NOMO-1 treated with dmso at 0.1 percent for 144 hours (cell line): ENCODE results near the gene SLC16A6.
"Not testable (repeated sequence)": the region's sequence is repeated elsewhere in the genome, so short reads cannot be mapped to it uniquely, and the experiment has no call there.

Experiments used
- DNase-seq: peaks from one replicate; lab custom pipeline; 2025; ENCODE audit not compliant: unreplicated experiment; lab: John Stamatoyannopoulos, UW

SLC16A6 gene

GRCh38 chr17:68253426-68253825 lies 37.5 kb downstream of the SLC16A6 start:
- DNase-seq, result not testable (repeated sequence)

GRCh38 chr17:68249354-68249765 lies 41.6 kb downstream of the SLC16A6 start:
- no peak for DNase-seq

- DNase-seq, result no peak
These were observed 42.0 kb downstream of the SLC16A6 start for GRCh38 chr17:68248891-68249290.

GRCh38 chr17:68248199-68248825 lies 42.6 kb downstream of the SLC16A6 start:
- no peak for DNase-seq

GRCh38 chr17:68247445-68248198 lies 43.3 kb downstream of the SLC16A6 start, which contains the start of gene AMZ2:
Gene AMZ2, plus strand, starts transcription at chr17:68248043. Its CDS starts 2,145 bp downstream, at chr17:68250188.
- DNase-seq, result peak; percentile 79

GRCh38 chr17:68246271-68247028 lies 44.5 kb downstream of the SLC16A6 start:
- no peak for DNase-seq

GRCh38 chr17:68239632-68240366 lies 51.1 kb downstream of the SLC16A6 start:
- no peak for DNase-seq

- no peak for DNase-seq
These were observed 52.1 kb downstream of the SLC16A6 start for GRCh38 chr17:68238871-68239253.

- no peak for DNase-seq
These were observed 52.6 kb downstream of the SLC16A6 start for GRCh38 chr17:68238164-68238870.

GRCh38 chr17:68237369-68238163 lies 53.4 kb downstream of the SLC16A6 start:
- peak; percentile 57 for DNase-seq

GRCh38 chr17:68235336-68235791 lies 55.6 kb downstream of the SLC16A6 start:
- DNase-seq, result not testable (repeated sequence)

- peak; percentile 26 for DNase-seq
These were observed 56.1 kb downstream of the SLC16A6 start for GRCh38 chr17:68234726-68235335.

- not testable (repeated sequence) for DNase-seq
These were observed 58.2 kb downstream of the SLC16A6 start for GRCh38 chr17:68232741-68233140.

GRCh38 chr17:68231541-68231940 lies 59.4 kb downstream of the SLC16A6 start:
- no peak for DNase-seq

- DNase-seq, result not testable (repeated sequence)
These were observed 59.8 kb downstream of the SLC16A6 start for GRCh38 chr17:68231131-68231530.

- no peak for DNase-seq
These were observed 61.3 kb downstream of the SLC16A6 start for GRCh38 chr17:68229619-68230018.

GRCh38 chr17:68228817-68229570 lies 61.9 kb downstream of the SLC16A6 start:
- no peak for DNase-seq

GRCh38 chr17:68228039-68228680 lies 62.8 kb downstream of the SLC16A6 start:
- not testable (repeated sequence) for DNase-seq
